ENCODE data around the gene BCAS3.

The BCAS3 gene

GRCh38 chr17:61442136-61442775 lies 764.6 kb downstream of the BCAS3 start:
- no peak for DNase-seq

Measured in effector CD8-positive, alpha-beta T cell (primary cell).